GM18867 (cell line): Measurements from ENCODE around the gene TMCC3.
"Not testable (repeated sequence)": the region's sequence is repeated elsewhere in the genome, so short reads cannot be mapped to it uniquely, and the experiment has no call there.

Experiments
- ATAC-seq: cut with Tn5 transposase; IDR thresholded peaks from one replicate; pipeline ENCODE4 v1.9.1; 2021; ENCODE audit warnings: mild to moderate bottlenecking, moderate library complexity; ENCODE audit not compliant: unreplicated experiment

Gene TMCC3

DNA sequence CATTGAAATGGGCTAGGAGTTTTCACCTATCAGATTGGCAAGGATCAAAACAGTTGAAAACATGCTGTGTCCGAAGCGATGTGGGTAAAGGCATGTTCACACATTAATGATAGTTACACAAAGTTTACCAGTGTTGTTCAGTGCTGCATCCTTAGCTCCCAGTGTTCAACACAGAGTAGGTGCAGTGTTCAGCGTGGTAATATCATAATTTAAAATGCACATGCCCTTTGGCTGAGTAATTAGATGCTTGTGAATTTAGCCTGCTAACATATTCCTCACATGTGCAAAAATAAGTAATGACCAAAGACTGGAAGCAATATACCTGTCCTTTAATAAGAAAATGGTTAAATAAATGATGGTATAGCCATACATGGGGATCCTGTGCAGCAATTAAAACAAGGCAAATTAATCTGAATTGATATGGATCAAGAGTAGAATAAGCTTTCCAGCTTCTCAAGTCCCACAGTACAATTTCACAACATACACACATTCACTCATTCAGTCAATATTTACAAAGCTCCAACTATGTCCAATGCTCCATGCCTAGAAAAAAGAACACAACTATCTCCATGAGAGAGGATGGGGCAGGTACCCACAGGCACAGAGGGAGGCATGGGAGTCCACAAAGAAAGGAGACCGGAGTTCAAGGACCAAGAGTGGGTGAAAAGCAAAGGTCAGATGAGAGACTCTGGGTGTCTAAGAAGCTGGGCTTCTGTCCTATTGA, 12.8 kb downstream of the TMCC3 start:
- ATAC-seq, result no peak

DNA sequence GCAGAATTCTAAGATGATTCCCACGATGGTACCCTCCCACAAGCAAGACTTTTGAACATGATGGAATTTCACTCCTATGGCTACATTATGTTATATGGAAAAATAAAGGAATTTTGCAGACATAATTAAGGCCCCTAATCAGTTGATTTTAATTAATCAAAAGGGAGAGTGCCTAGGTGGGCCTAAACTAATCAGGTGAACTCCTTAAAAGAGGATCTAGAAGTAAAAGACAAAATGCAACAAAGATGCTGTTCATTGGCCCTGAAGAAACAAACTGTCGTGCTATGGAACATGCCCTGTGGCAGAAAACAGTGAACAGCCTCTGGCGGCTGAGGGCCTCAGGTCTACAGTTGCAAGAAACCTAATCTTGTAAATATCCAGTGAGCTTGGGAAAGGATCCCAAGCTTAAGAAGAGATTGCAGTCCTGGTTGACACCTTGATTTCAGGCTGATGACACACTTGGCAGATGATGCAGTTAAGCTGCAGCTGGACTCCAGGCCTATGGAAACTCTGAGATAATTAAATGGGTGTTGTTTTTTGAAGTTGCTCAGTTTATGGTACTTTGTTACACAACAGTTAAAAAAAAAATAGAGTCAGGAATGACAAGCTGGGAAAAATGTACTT, 13.8 kb downstream of the TMCC3 start:
- no peak for ATAC-seq

DNA sequence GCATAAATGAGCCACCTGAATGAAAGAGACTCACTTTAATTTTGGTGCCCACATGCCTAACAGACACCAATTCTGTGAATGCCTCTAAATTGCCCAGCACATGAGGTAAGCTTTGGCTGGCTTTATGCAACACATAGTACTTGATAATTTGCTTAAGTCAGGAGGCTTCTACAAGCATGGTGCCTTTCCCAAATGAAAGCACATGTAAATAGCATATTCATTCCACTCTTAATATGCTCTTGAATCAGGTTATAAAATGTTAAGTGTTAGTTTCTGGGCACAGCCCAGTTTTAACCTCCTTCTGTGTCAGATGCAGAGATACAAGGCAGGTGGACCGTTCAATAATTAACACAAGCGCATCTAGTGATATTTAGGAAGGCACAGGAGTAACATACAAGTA, 15.6 kb downstream of the TMCC3 start:
- no peak for ATAC-seq

DNA sequence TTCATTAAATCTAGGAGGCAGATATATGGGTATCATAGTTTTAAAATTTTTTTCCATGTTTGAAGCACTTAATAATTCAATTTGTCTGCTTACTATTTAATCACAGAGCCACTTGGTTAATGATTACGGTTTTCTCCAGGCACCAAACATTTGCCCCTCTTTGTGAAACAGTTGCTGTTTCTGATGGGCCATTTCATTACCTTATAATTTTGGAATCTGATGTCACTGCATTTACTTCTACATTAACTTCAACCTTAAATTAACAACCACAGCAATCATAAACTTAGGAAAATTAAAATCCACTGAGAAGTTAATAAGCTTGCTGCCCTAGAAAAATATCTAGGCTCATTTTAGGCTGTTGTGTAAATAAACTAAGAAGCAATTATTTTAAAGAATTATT, 17.0 kb downstream of the TMCC3 start:
- no peak for ATAC-seq

DNA sequence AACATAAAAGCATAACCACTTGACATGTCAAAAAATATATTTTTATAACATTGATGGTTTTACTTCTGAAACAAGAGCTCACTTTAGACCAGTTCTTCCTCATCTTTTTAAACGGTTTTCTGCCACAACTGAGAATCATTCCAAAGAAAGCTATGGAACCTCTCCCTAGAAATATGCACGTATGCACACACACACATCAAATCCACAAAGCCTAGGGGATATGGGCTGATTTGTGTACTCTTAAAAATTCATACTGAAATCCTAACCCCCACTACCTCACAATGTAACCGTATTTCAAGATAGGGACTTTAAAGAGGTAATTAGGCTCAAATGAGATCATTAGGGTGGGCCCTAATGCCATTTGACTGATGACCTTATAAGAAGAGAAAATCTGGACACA, 19.3 kb downstream of the TMCC3 start:
- no peak for ATAC-seq

DNA sequence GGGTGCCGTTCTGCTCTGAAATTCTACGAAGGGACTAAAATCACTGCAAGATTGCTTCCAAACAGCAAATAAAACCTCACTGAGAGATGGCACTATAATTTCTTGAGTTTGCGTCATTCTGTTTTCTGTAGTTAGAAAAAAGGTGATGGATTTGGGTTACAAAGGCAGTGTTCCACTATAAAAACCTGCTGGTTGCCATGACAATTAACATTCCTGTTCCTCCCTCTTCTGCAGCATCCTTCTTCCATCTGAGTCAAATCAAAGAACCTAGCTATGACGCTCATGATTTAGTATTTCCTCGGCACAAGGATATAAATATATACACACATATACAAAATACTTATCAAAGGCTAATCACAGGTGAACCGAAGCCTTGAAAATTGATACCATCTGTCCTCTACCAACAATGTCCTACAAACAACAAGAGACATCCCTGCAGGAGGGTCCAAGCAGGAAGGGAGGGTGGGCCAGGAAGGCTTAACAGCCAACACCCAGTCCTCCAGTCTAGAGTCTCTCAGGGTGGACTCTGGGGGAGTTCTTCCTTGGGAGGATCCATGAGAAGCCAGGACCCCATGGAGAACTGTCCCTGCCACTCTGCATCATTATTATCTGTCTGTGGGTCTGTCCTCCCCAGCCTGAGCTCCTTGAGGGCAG, 21.4 kb downstream of the TMCC3 start:
- no peak for ATAC-seq

DNA sequence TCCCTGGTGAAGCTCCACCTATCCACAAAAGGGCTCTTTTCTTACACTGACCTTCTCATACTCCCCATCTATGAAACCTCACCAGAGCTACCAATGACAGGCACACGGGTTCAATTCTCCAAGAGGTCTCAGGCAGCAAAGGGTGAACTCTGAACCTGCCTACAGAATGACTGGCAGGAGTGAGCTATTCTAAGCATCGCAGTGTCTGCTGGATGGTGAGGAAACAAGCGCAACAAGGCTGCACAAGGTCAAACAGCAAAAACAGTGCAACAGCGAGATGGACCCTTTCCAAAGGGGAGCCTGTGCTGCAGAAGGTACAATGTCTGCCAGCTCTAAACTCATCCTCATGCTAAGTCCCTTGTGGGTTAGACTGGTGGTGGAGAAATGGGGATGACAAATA, 22.0 kb downstream of the TMCC3 start:
- ATAC-seq, result no peak

DNA sequence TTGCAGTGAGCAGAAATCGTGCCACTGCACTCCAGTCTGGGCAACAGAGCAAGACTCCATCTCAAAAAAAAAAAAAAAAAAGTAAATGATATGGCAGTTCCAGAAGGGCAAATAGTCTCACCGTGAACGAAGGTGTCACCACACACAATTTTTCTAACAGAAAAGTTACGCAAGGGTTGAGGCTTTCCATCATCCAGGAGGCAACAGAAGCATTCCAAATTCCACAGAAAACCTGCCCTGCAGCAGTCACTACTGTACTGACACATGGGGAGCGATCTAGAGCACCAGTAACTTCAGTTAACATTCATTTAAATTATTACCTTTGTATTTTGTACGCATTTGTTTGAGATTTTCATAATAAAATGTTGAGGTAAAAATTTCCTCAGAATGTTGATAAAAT, 24.8 kb downstream of the TMCC3 start:
- no peak for ATAC-seq

DNA sequence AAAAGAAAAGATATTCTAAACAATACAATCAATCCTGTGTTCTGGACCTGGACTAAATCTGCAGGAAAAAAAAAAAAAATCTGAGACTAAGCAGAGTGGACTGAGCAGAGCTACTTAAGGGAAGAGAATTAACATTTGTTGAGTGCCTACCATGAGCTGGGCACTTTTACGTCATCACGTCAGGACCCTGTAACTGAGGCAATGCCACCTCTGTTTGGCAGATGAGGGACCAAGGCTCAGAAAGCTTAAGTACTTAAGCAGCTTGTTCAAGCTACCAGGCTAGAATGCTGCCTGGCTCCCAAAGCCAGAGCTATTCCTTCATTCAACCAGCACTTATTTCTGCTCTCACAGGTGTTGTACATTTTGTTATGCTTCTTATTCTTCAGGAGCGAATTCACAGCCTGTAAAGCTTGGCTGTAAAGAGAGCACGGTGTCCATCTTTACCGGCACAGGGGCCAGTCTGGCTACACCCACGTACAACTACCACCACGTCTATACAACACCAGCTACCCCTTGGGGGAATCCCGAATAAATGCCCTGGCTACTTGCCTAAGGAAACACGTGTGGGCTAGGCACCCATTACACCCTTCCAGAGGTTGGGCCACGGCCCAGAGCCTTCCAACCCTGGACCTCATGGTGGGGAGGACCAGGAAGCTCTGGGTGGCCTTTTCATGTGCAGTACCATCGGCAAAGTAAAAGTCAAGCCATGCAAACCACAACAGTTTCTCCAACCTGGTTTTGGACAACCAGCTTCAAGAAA, 27.0 kb downstream of the TMCC3 start:
- no peak for ATAC-seq

DNA sequence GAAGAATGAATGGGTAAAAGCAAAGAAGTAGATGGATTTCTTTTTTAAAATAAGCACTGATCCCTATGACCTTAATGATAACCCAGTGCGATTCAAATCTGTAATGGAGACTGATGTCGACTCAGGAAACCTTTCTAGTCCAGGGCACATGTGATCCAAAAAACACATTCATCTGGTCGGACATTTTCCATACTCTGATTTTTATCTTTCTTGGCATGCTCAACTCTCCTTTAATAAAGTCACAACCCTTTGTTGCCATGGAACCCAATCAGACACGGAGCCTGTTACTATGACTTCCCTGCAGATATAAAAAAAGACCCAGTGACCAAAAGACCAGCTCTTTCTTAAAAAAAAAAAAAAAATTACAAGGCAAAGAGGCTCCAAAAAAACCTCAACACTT, 27.9 kb downstream of the TMCC3 start:
- no peak for ATAC-seq

DNA sequence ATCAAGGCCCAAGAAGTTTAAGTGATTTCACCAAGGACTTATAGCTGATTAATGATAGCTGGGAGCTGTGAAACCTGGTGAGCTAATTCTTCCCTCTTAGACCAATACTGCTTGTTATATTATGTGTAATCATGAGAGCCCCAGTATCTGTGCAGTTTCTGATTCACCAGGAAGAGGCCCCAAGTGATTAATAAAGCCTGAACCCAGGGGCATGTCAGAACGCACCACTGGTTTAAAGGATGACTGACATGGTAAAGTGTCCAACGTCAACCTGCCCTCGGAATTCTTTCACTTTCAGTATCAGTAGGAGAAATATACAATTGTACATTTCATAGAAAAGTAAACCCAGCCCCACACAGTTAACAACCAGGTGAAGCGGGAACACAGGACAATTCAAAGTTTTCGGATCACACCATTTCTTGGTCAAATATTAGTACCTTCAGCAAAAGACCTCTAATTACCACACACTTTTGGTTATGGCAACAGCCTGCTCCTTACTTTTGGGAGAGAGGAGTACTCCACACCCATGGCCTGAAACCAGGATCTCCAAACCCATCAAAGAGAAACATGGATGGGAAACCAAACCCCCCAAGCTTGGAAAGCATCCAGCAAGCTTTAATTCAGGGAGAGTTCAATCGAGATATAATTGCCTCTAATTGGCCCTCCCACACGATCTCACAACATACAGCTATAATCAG, 28.5 kb downstream of the TMCC3 start:
- peak; percentile 96 for ATAC-seq

DNA sequence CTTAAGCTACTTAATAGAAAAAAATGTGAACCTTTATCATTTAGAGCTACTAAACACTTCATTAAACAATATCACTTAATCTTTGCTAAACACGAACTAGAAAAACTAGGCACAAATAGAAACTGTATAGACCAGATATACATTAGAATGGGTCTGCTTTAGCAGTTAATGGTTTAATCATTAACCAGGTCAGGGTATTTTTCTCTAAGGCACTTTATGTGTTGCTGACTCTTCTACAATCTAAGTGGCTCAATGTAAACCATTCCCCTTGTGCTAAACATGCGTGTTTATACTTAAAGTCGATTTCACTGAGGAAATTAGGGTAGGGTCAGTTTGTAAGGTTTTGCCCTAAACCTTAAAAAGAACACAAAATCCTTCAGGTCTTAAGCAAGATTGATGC, 29.7 kb downstream of the TMCC3 start:
- ATAC-seq, result no peak

DNA sequence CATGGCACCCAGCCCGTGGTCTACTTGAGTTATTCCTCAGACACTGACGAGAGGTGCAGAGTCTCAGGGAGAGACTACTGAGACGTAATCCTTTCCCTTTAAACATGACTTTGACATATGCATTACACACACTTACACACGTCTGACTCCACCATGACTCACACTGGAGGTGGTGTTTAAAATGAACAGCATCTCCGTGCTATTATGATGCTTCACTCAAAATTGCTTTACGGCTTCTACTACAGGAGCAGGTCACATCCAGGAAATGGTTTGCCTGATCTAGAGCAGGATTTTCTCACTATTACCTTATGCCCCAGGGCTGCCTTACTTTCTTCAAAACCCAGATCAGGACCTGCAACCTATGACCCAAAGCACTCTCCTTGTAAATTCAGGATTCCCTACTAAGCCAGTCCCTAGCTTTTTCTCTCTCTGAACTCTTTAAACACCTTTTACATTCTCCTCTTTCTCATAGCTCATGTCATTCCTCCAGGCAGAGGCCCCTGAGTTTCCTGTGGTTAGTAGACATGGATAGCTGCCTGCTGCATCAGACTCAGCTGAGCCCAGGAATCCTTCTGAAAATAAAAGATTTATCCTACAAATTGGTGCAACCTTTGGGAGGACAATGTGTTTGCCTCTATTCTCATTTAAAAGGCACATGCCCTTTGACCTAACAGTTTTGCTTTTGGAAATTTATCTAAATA, 31.2 kb downstream of the TMCC3 start:
- ATAC-seq, result no peak

DNA sequence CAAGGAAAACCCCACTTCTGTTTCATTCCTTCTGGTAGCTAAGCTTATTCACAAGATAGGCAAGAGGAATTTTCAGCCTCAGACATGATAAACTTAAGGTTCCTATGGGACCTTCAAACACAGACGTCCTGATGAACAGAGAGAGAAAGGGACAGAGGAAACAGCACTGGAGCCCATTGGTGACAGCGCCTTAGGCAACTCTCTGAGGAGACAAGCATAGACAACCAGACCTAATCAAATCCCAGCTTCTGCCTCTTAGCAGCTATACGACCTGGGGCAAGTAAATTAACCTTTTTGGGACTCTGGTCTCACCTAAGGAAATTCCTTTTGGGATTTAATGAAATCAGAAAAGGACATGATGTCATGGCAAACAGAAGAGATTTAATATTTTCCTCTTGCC, 33.3 kb downstream of the TMCC3 start:
- ATAC-seq, result no peak

DNA sequence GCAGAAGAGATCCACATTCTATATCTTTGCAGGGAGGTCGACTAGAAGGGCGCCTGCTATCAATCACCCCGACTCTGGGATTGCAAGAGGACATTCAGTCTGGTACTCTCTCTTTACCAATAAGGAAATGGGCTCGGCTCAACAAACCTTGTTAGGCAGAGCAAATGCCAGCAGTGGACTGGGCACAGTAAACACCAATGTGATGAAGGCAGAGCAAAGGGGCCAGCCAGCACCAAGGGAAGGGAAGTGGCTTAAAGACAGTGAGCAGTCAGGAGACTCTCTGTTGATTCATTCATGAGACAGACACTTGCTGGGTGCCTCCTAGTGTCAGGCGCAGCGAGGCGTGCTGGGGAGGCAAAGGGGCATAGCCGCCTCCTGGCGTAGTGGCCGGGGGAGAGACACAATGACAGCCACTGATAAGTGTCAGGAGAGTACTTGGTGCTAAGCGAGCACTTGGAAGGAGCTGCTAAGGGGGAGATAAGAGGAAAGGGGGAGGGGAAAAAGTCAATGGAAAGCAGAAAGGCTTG, 34.1 kb downstream of the TMCC3 start:
- no peak for ATAC-seq

DNA sequence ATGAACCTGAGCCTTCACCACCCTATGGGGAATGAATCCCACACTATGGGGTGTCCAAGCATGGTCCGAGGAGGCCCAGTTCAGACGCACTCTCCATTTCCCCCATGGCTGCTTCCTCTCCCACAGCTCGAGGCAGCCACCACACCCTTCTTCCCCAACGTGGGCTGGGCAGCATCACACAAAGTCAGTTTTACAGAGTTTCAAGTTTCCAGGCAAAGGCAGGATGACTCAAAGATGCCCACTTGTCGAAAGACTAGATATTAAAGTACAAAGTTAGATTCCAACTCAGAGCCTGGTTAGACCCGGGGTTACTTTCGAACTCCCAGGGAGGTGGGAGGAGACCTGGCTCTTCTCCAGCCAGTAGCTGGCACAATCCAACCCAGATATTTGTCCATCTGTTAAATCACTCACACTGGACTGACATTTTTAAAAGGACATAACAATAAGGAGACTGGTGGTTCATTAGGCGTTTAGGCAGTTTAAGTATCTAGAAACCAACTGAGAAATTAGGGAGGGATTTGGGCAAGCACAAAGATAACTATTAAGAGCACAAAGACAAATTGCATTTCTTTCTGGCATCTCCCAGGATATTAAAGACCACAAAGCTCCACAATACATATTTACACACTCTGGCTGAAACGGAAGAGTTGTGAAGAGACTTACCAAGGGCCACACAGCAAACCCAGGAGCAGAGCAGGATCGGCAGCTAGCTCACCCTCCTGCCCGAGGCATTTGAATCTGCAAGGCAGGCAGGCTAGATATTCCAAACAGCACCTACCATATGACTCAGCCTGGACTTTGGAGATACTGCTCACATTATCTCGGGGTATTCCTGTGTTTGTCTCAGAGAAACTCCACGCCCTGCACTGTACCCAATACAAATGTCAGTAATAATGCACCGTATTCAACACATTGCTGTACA, 34.8 kb downstream of the TMCC3 start:
- no peak for ATAC-seq

DNA sequence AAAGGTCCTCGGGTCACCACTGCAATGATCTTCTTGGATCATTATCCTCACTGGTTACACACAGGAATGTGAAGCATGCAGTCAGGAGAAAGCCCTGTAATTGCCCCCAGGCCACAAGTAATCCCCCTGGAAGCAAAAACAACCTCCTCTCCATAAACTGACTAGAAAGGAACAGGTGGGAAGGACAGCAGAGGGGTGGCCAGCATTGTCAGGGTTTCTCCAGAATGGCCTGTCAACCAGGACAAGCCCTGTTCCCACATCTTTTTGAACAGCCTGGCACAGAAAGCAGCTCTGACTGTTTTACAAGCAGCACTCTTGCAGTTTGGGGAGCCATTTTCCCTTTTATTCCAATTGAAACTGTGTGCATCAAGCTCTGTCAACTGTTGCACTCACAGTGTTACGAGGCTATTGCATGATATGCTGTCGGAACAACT, 36.1 kb downstream of the TMCC3 start:
- ATAC-seq, result no peak

DNA sequence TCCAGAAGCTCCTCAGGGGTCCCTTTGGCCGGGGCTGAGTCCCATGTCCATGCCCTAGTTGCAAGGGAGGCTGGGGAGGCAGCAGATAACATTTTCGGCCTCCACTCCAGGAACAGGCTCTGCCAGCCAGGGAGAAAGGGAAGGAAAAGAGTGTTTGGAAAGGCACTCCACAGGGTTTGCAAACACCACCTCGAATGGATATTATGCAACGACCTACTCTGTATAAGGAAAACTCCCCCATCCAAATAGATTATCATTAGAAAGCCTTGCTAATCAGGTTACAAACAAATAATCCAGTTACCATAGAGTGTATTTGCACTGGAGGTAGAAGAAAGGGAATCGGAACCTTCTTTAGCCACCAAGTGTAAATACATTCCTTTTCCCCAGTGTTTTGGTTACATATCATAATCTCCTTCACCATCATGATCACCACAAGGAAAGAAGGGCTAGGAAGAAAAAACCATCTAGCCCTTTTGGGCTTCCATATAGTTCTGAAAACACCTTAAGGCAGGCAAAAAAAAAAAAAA, 40.4 kb downstream of the TMCC3 start:
- ATAC-seq, result no peak

DNA sequence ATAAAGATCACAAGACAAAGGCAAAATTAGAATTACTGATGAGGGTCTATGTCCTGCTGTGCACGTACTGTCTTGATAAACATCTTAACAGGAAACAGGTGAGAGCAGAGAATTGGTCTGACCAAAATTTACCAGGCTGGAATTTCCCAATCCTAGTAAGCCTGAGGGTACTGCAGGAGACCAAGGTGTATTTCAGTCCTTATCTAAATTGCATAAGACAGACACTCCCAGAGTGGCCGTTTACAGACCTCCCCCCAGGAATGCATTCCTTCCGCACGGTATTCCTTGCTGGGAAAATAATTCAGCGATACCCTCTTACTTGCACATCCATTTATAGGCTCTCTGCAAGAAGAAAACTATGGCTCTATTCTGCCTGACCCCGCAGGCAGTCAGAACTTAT, 43.5 kb downstream of the TMCC3 start:
- ATAC-seq, result not testable (repeated sequence)
